GM08714 (cell line): ENCODE data around the gene ADCY9.
"Not testable (repeated sequence)": the region's sequence is repeated elsewhere in the genome, so short reads cannot be mapped to it uniquely, and the experiment has no call there.

Experiments
- H3K4me3 ChIP-seq: fragments of 200-500 bp; sonication (Bioruptor generic); 2 replicates; pipeline ENCODE4 v1.5.1; 2014; ENCODE audit warnings: mild to moderate bottlenecking, low read length, inconsistent platforms
- ZNF274 ChIP-seq: IDR thresholded peaks from 2 replicates; pipeline ENCODE4 v1.6.1; 2012; ENCODE audit warnings: mild to moderate bottlenecking, low read depth, low read length

The ADCY9 gene

DNA sequence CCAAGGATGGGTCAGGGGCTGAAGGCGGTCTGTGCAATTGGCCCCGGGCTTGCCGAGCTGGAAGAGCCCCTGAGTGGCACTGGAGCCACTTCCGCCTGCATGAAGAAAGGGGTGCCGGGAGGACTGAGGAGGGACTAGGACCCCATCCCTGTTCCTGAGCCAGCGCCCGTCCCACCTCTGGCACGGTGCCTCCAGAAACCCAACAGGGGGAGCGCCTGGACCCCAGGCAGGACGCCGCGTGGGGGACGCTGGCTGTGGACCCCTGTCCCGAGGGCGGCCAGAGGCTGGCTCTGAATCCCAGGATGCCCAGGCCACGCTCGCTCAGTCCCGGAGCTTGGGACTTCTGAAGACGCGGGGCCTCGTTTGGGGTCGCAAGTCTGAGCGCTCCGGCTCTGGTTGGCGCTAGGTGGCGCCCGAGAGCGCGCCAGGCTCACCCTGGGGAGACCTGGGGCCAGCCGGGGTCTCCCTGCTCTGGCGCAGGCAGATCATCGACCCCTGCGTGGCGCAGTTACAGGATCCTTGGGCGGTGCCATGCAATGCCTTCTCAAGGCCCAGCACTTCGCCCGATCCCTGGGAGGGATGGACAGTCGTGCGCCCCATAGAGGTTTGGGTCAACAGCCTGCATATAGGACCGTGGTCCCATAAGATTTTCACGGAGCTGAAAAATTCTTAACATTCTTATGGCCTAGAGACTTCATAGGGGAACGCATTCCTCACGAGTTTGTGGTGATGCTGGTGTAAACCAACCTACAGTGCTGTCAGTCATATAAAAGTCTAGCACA, 177.2 kb downstream of the ADCY9 start:
- TF ChIP-seq ZNF274: no peak
- H3K4me3 ChIP-seq: no peak overlapping the region

DNA sequence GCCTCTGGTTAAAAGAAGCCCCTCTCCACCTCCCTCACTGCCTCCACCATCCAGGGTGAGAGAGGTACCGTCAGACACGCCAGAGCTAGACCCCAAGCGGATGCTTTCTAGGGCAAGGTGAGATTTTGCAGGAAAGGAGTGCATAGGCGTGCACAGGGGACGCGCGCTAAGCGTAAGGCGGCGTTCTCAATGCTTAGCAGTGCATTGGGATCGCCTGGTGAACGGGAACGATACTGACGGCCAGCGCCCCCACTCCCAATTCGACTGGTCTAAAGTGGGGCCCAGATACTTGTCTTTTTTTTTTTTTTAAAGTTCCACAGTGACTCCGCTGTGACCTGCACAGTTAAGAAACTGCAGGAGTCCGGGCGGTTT, 177.8 kb downstream of the ADCY9 start:
- no peak overlapping the region for H3K4me3 ChIP-seq
- no peak for TF ChIP-seq ZNF274

DNA sequence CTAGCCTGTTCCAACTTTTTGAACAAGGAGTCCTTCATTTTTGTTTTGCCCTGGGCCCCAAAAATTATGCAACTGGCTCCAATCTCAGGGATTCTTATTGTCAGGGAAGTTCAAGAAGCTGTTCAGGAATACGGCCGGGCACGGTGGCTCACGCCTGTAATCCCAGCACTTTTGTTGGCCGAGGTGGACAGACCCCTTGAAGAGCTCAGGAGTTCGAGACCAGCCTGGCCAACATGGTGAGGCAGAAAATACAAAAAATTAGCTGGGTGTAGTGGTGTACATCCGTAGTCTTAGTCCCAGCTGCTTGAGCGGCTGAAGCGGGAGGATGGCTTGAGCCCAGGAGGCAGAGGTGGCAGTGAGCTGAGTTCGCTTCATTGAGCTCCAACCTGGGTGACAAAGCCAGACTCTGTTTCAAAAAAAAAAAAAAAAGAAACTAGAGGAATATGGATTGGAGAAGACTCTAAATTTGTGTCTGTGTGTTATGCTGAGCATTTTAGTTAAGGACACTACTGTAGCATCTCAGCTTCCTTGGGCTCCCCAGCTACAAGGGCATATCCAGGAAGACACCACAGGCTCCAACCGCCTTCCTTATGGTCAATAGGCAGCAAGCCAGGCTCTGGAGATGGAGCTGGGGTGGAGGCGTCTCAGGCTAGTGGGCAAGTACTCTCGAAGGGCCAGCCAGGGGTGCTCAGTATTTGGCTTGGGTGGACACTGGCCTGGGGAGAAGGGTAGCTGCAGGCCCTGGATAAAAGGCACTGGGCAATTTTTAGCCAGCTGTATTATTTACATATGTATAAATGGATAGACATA, 179.0 kb downstream of the ADCY9 start:
- TF ChIP-seq ZNF274: no peak
- no peak overlapping the region for H3K4me3 ChIP-seq

DNA sequence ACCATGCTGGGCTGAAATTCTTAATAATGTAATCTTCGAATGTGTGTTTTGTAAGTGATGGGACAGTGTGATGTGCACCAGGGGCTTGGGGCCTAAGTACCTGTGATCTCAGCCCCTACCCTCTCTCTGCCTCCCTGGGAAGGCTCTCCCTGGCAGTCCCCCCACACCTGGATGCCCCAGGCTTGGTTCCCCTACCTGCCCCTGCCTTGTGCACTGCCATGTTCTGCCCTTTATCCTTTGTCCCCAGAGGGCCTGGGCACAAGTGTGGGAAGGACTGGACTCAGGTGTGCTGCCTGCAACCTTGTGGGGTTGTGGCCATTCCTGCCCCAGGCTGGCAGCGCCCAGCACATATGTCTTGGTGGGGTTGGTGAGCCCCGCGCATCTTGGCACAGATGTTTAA, 180.3 kb downstream of the ADCY9 start:
- TF ChIP-seq ZNF274: no peak
- no peak overlapping the region for H3K4me3 ChIP-seq

DNA sequence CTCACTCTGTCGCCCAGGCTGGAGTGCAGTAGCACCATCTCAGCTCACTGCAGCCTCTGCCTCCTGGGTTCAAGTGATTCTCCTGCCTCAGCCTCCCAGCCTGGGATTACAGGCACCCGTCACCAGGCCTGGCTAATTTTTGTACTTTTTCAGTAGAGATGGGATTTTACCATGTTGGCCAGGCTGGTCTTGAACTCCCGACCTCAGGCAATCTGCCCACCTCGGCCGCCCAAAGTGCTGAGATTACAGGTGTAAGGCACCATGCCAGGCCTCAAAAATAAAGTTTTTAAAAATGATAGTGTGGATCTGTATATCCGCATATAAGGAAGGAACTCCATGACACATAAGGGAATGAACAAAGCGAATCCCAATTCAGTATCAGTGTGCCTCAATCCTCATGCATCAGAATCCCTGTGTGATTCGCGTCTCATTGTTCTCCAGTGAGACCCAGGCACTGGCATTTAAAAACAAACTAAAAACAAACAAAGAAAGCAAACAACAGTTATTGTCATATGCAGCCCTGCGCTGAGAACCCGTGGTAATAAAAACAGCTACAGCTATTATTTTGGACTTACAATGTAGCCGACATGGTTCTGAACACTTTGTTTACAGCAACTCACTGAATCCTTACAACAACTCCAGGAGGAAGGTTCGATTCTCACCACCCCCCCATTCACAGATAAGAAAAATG, 181.6 kb downstream of the ADCY9 start:
- H3K4me3 ChIP-seq: no peak overlapping the region
- no peak for TF ChIP-seq ZNF274

DNA sequence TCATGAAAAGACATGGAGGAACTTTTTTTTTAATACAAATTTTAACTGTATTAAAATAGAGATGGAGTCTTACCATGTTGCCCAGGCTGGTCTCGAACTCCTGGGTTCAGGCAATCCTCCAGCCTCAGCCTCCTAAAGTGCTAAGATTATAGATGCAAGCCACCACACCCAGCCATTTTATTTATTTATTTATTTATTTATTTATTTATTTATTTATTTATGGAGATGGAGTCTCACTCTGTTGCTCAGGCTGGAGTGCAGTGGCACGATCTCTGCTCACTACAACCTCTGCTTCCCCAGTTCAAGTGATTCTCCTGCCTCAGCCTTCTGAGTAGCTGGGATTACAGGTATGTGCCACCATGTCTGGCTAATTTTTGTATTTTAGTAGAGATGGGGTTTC, 189.1 kb downstream of the ADCY9 start:
- not testable (repeated sequence) for H3K4me3 ChIP-seq

DNA sequence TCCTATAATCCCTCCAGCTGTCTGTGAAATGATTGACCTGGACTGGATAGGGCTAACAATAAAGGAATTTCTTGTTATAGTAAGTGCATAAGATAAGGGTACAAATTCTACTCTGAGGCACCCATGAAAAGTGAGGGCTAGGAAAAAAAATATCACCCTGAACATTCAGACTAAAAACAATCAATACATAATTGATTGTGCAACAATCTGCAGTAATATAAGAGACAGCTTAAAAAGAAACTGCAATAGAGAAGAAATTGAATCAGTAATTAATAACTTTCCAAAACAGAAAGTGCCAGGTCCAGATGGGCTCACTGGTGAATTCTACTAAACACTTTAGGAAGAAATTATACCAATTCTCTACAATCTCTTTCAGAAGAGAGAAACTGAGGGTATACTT, 191.5 kb downstream of the ADCY9 start:
- no peak overlapping the region for H3K4me3 ChIP-seq
- TF ChIP-seq ZNF274: no peak

DNA sequence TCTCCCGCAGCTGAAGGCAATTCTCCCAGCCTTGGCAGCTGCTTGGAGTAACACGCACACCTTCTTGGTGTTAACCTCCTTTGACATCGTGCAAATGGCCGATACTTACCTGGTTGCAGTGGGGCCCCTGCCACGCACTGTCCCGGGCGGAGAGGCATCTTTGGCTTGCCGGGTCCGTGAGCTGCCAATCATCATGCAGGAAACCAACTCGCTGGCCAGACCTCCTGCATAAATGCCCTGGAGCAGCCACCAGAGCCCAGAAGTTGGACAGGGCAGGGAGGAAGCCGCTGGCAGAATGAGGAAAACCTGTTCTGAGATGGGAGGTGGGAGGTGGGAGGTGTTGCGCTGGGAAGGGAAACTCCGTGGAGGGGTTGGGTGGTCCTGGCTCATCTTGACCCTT, 194.0 kb downstream of the ADCY9 start:
- H3K4me3 ChIP-seq: no peak overlapping the region
- no peak for TF ChIP-seq ZNF274

DNA sequence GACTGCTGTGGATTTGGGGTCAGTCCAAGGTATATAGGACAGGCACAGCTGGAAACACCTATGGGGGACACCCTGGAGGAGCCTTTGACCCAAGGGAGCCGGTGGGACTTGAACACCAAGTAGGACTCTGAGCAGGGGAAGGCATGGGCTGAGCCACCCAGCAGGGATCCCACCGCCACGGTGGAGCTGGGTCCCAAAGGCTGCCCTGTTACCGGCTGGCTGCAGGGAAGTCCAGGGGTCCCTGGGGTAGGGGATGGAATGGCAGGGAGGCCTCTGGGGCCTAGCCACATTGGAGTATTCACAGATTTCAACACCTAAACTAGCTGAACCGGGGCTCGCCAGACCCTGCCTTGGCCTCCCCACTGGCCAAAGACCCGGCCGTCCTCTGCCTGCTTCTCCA, 196.0 kb downstream of the ADCY9 start:
- no peak overlapping the region for H3K4me3 ChIP-seq
- no peak for TF ChIP-seq ZNF274

DNA sequence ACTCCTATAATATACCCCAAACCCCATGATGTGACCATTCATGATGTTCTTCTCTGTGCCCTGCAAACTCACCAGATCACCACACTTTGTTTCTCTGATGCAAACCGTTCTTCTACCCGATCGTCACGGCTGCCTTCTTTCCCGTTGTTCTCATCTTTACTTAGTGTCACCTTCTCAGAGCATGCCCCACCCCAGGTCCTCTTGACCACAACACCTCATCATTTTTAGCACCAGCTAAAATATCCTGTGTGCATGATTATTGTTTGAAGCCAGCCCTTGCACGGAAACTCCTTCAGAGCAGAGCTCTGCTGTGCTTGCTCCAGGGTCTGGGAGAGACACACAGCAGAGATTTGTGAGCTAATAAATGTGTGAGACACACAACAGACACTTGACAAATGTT, 196.8 kb downstream of the ADCY9 start:
- TF ChIP-seq ZNF274: no peak
- H3K4me3 ChIP-seq: no peak overlapping the region

DNA sequence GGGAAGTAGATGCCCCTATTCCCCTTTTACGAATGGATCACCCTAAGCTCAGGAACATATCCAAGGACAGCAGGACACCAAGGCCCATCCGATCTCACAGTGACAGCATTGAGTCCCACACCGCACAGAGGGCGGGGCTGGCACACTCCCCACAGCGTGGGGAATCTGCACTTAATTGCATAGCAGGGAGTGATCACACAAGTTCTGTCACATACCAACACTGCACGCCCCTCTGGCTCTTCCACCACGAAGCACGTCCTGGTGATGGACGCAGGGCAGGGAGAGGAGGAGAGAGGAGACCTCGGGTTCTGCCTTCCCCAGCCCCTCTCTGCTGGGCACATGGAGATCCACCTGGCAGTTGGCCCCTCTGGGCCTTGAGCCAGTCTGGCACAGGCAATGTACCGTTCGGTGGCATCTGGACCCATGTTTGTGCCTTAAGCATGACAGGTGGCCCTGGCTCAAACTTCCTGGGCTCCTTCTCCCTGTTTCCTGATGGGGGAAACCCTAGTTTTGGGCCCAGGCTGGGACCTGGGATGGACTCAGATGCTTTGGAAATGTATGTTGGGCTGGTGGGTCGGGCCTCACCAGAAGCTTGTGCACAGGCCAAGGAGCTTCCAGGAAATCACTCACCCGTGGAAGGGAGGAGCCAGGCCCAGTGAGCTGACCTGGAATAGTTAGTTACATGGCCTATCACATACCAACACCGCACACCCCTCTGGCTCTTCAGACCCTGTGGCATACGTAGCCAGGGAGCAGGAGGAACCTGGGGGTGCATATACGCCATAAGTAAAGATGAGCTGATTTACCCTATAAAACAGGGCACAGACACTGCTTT, 200.6 kb downstream of the ADCY9 start:
- TF ChIP-seq ZNF274: no peak
- H3K4me3 ChIP-seq: no peak overlapping the region

DNA sequence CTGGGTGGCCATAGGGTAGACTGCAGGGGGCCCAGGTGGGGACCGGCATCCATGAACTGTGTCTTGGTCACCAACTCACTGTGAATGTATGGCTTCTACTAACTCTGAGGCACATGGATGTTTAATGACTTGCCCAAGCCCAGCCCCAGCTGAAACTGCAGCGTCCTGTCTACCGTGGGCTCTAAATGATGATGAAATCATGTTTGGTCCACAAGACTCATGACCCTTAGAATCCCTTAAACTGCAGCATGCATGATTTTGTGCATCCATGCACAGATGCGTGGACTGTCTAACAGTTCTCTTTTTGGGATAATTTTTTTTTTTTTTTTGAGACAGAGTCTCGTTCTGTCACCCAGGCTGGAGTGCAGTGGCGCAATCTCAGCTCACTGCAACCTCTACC, 203.3 kb downstream of the ADCY9 start:
- no peak overlapping the region for H3K4me3 ChIP-seq
- TF ChIP-seq ZNF274: no peak
